Liver (tissue), 3 donors: ENCODE data around the gene INPP5A.

Experiments
- EGR1 ChIP-seq, 2 donors: IDR thresholded peaks; 2 replicates each; pipeline ENCODE4 v1.6.1; 2016 to 2018; ENCODE audit warnings: antibody characterized with exemption in 2 of 2, low read depth in 2 of 2
- JUND ChIP-seq, 2 donors: IDR thresholded peaks; 2 replicates each; pipeline ENCODE4 v1.6.1; 2016; ENCODE audit warnings: antibody characterized with exemption in 2 of 2
- MAX ChIP-seq: IDR thresholded peaks from 2 replicates; pipeline ENCODE4 v1.6.1; 2016; ENCODE audit warnings: antibody characterized with exemption
- RXRA ChIP-seq, 2 donors: IDR thresholded peaks; 2 replicates each; pipeline ENCODE4 v1.6.1; 2017 to 2018; ENCODE audit warnings: antibody characterized with exemption in 2 of 2, mild to moderate bottlenecking in 1 of 2
- SP1 ChIP-seq: IDR thresholded peaks from 2 replicates; pipeline ENCODE4 v1.6.1; 2018; ENCODE audit warnings: antibody characterized with exemption, mild to moderate bottlenecking
- TAF1 ChIP-seq: conservative IDR thresholded peaks from 2 replicates; pipeline ENCODE4 v1.6.1; 2016; ENCODE audit warnings: antibody characterized with exemption, mild to moderate bottlenecking
- TF ChIP-seq, protein P1 (sequence below): fragments of 150-350 bp; IDR thresholded peaks from 2 replicates; pipeline ENCODE4 v1.5.1; 2017; ENCODE audit warnings: improper control_type of control experiment, low read depth, low read length; ENCODE audit not compliant: missing input control
- TF ChIP-seq, protein P2 (sequence below): IDR thresholded peaks from 2 replicates; pipeline ENCODE4 v1.6.1; 2016; ENCODE audit warnings: antibody characterized with exemption
- donor health status: healthy.
- donor health status: healthy.

DNA sequence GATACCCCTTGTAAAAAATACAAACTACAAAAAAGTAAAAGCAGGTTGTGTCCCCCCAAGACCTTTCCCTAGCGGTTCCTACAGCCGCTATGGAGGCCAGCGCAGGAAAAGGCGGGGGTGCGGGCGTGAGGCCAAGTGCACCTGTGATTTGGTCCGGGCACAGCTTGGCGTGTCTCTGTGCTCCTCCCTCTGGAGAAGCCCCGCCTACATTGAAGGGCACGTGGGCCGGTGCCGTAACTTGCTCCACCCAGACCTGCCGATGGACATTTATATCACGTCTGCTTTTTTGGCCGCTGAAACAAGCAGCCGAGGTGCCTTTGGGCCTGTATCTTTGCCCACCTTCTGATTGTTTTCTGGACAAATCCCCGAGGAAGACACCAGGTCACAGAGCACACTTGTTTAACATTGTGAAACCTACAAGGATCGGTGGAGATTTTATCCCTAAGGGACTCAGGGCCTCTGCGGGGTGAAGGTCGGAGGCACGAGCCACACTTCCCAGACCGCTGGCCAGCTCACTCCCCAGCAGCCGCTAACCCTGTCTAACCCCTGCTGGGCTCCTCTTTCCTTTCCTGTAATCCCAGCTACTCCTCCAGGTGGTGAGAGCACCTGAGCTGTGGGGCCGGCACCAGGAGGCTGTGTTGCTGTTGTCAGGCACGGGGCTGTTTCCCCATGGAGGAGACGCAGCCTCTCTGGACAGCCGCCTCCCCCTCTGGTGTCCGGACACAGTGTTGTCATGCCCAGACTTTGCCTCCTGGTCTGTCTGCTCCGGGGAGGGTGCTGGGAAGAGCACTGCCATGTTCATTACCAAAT is 18.8 kb upstream of the INPP5A start:
- TF ChIP-seq, protein P1, sequence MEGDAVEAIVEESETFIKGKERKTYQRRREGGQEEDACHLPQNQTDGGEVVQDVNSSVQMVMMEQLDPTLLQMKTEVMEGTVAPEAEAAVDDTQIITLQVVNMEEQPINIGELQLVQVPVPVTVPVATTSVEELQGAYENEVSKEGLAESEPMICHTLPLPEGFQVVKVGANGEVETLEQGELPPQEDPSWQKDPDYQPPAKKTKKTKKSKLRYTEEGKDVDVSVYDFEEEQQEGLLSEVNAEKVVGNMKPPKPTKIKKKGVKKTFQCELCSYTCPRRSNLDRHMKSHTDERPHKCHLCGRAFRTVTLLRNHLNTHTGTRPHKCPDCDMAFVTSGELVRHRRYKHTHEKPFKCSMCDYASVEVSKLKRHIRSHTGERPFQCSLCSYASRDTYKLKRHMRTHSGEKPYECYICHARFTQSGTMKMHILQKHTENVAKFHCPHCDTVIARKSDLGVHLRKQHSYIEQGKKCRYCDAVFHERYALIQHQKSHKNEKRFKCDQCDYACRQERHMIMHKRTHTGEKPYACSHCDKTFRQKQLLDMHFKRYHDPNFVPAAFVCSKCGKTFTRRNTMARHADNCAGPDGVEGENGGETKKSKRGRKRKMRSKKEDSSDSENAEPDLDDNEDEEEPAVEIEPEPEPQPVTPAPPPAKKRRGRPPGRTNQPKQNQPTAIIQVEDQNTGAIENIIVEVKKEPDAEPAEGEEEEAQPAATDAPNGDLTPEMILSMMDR, result no peak
- TF ChIP-seq EGR1 (IDR thresholded peaks at IDR 0.05; ENCODE audit: low read depth in 2 of 2) (peak; percentile 21 to 70), MAX (no peak), JUND (IDR thresholded peaks at IDR 0.05) (peak in 1 of 2 donors; percentile 22), RXRA (IDR thresholded peaks at IDR 0.05) (peak; percentile 70 to 85), SP1 (peak; percentile 67), TAF1 (no peak)
- TF ChIP-seq, protein P2, sequence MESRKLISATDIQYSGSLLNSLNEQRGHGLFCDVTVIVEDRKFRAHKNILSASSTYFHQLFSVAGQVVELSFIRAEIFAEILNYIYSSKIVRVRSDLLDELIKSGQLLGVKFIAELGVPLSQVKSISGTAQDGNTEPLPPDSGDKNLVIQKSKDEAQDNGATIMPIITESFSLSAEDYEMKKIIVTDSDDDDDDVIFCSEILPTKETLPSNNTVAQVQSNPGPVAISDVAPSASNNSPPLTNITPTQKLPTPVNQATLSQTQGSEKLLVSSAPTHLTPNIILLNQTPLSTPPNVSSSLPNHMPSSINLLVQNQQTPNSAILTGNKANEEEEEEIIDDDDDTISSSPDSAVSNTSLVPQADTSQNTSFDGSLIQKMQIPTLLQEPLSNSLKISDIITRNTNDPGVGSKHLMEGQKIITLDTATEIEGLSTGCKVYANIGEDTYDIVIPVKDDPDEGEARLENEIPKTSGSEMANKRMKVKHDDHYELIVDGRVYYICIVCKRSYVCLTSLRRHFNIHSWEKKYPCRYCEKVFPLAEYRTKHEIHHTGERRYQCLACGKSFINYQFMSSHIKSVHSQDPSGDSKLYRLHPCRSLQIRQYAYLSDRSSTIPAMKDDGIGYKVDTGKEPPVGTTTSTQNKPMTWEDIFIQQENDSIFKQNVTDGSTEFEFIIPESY, result no peak
